H1 (cell line): ENCODE measurements around the gene AGO3. TPM values are rescaled to one million over a fixed set of nuclear protein-coding genes. Genes with fewer than 3 reads are reported as not detected.

Experiments
- CTCF ChIA-PET: fragments of 300-600 bp; sonication (Branson Sonifier 250); formaldehyde crosslinking; loops from one replicate; lab custom pipeline; 2021; ENCODE audit not compliant: partially characterized antibody; lab: Charles Lee
- POLR2A ChIA-PET: fragments of 300-600 bp; sonication (Branson Sonifier 250); formaldehyde crosslinking; loops from one replicate; lab custom pipeline; 2021; ENCODE audit warnings: inconsistent platforms; ENCODE audit not compliant: partially characterized antibody; lab: Charles Lee
- DNase-seq, 2 experiments: peaks; one replicate each; pipeline versions ENCODE4 v3.0.0 to v3.0.0-alpha.2; 2010 to 2022; ENCODE audit warnings: low spot score in 2 of 2, low read depth in 1 of 2, mixed read lengths in 1 of 2
- FAIRE-seq: peaks from 2 replicates; lab custom pipeline; 2011; peaks lifted over from hg19 to GRCh38; lab: Jason Lieb, UNC
- H2AFZ ChIP-seq: 2 replicates; pipeline ENCODE4 v1.8.1; 2012; ENCODE audit warnings: low read length, inconsistent platforms
- H2AK5ac ChIP-seq: 2 replicates; pipeline ENCODE4 v1.6.1; 2013; ENCODE audit warnings: low read depth, low read length
- H2BK120ac ChIP-seq: replicated peaks from 2 replicates; pipeline ENCODE3; 2013; ENCODE audit warnings: low read depth, low read length, inconsistent platforms
- H2BK12ac ChIP-seq: 2 replicates; pipeline ENCODE4 v1.6.1; 2013; ENCODE audit warnings: low read depth, low read length
- H2BK15ac ChIP-seq: 2 replicates; pipeline ENCODE4 v1.6.1; 2013; ENCODE audit warnings: low read length
- H2BK20ac ChIP-seq: 2 replicates; pipeline ENCODE4 v1.6.1; 2013; ENCODE audit warnings: low read length
- H2BK5ac ChIP-seq: 2 replicates; pipeline ENCODE4 v1.6.1; 2013; ENCODE audit warnings: low read depth, low read length
- H3K14ac ChIP-seq: 2 replicates; pipeline ENCODE4 v1.6.1; 2013; ENCODE audit warnings: inconsistent platforms; ENCODE audit not compliant: insufficient read length
- H3K18ac ChIP-seq: 2 replicates; pipeline ENCODE4 v1.6.1; 2013; ENCODE audit warnings: low read length; ENCODE audit errors: extremely low read depth
- H3K23ac ChIP-seq: 2 replicates; pipeline ENCODE4 v1.6.1; 2013; ENCODE audit warnings: inconsistent platforms; ENCODE audit not compliant: insufficient read length
- H3K23me2 ChIP-seq: 2 replicates; pipeline ENCODE4 v1.6.1; 2013; ENCODE audit warnings: low read depth, low read length
- H3K27ac ChIP-seq: 2 replicates; pipeline ENCODE4 v1.6.1; 2011; ENCODE audit warnings: low read depth, low read length, inconsistent platforms
- H3K27me3 ChIP-seq, 4 experiments: replicated peaks in 1 of 4; 1 replicate in 1 of 4; 2 replicates in 3 of 4; pipeline versions ENCODE4 v1.6.1 to v1.8.1; 2011 to 2013; ENCODE audit warnings: low read length in 3 of 4, mild to moderate bottlenecking in 3 of 4, inconsistent platforms in 2 of 4, mixed read lengths in 2 of 4, moderate library complexity in 1 of 4; ENCODE audit not compliant: control insufficient read depth in 3 of 4, insufficient read depth in 3 of 4; ENCODE audit errors: extremely low read depth in 1 of 4
- H3K36me3 ChIP-seq, 4 experiments: 2 replicates each; pipeline versions ENCODE4 v1.6.1 to v1.8.1; 2011 to 2013; ENCODE audit warnings: mild to moderate bottlenecking in 4 of 4, low read length in 3 of 4, moderate library complexity in 2 of 4, control low read depth in 1 of 4, inconsistent platforms in 1 of 4; ENCODE audit not compliant: insufficient read depth in 4 of 4, control insufficient read depth in 2 of 4
- H3K4ac ChIP-seq: replicated peaks from 2 replicates; pipeline ENCODE3; 2013; ENCODE audit warnings: low read length, low read depth, mixed read lengths, inconsistent platforms; ENCODE audit not compliant: insufficient read length
- H3K4me1 ChIP-seq, 4 experiments: replicated peaks in 1 of 4; 1 replicate in 1 of 4; 2 replicates in 3 of 4; pipeline versions ENCODE4 v1.6.1 to v1.8.1; 2011 to 2013; ENCODE audit warnings: low read length in 3 of 4, inconsistent platforms in 2 of 4, mixed read lengths in 1 of 4; ENCODE audit not compliant: insufficient read depth in 4 of 4, control insufficient read depth in 3 of 4
- H3K4me2 ChIP-seq, 2 experiments: 2 replicates each; pipeline versions ENCODE4 v1.6.1 to v1.8.1; 2011 to 2013; ENCODE audit warnings: low read depth in 2 of 2, low read length in 2 of 2, control low read depth in 1 of 2, inconsistent platforms in 1 of 2, mild to moderate bottlenecking in 1 of 2; ENCODE audit not compliant: insufficient read depth in 1 of 2
- H3K4me3 ChIP-seq, 4 experiments: fragments of 200-600, 300-600 bp in 1 of 4; sonication (generic), shearing (Covaris generic), sonication (Bioruptor Twin) in 1 of 4; 2 replicates each; pipeline versions ENCODE4 v1.5.1 to v1.8.1; 2011 to 2016; ENCODE audit warnings: low read length in 4 of 4, low read depth in 3 of 4, control low read depth in 2 of 4, inconsistent platforms in 2 of 4, mild to moderate bottlenecking in 2 of 4, mixed read lengths in 1 of 4, moderate library complexity in 1 of 4; ENCODE audit not compliant: insufficient read depth in 2 of 4; ENCODE audit errors: extremely low read depth in 1 of 4
- H3K56ac ChIP-seq: replicated peaks from 2 replicates; pipeline ENCODE3; 2013; ENCODE audit warnings: low read depth, mild to moderate bottlenecking, mixed read lengths, low read length, inconsistent platforms; ENCODE audit not compliant: insufficient read length
- H3K79me1 ChIP-seq: 2 replicates; pipeline ENCODE4 v1.6.1; 2013; ENCODE audit warnings: low read depth, low read length, control low read depth
- H3K79me2 ChIP-seq, 2 experiments: 2 replicates each; pipeline versions ENCODE4 v1.6.1 to v1.8.1; 2012 to 2013; ENCODE audit warnings: low read length in 2 of 2, mild to moderate bottlenecking in 2 of 2, inconsistent platforms in 1 of 2; ENCODE audit not compliant: insufficient read depth in 2 of 2, control insufficient read depth in 1 of 2
- H3K9ac ChIP-seq, 4 experiments: replicated peaks in 1 of 4; 1 replicate in 1 of 4; 2 replicates in 3 of 4; pipeline versions ENCODE4 v1.6.1 to v1.8.1; 2011 to 2013; ENCODE audit warnings: low read depth in 3 of 4, low read length in 3 of 4, control low read depth in 2 of 4, mild to moderate bottlenecking in 2 of 4, moderate library complexity in 2 of 4, inconsistent platforms in 1 of 4; ENCODE audit errors: extremely low read depth in 1 of 4
- H3K9me3 ChIP-seq, 2 experiments: 2 replicates each; pipeline versions ENCODE4 v1.6.1 to v1.8.1; 2012 to 2013; ENCODE audit warnings: mild to moderate bottlenecking in 2 of 2, moderate library complexity in 2 of 2, control low read depth in 1 of 2, inconsistent platforms in 1 of 2, low read depth in 1 of 2, low read length in 1 of 2, mixed read lengths in 1 of 2; ENCODE audit not compliant: insufficient read depth in 2 of 2
- H4K20me1 ChIP-seq, 2 experiments: replicated peaks in 1 of 2; 2 replicates each; pipeline versions ENCODE3 to v1.8.1; 2011 to 2013; ENCODE audit warnings: inconsistent platforms in 2 of 2, low read length in 2 of 2, mild to moderate bottlenecking in 1 of 2; ENCODE audit not compliant: insufficient read depth in 2 of 2, control insufficient read depth in 1 of 2
- H4K5ac ChIP-seq: 2 replicates; pipeline ENCODE4 v1.6.1; 2013; ENCODE audit warnings: low read length, low read depth, mixed read lengths, inconsistent platforms; ENCODE audit not compliant: insufficient read length
- H4K8ac ChIP-seq: 2 replicates; pipeline ENCODE4 v1.8.0; 2013; ENCODE audit warnings: mild to moderate bottlenecking, moderate library complexity, low read length, inconsistent platforms; ENCODE audit not compliant: insufficient read depth; ENCODE audit errors: extremely low read depth
- H4K91ac ChIP-seq: replicated peaks from 2 replicates; pipeline ENCODE3; 2013; ENCODE audit warnings: low read length, mixed read lengths, inconsistent platforms; ENCODE audit not compliant: insufficient read length
- CEBPB ChIP-seq: IDR thresholded peaks from 2 replicates; pipeline ENCODE4 v1.6.1; 2012; ENCODE audit warnings: low read depth, low read length
- HDAC6 ChIP-seq: IDR thresholded peaks from one replicate; pipeline ENCODE4 v1.7.1; 2012; ENCODE audit warnings: low read depth, mild to moderate bottlenecking, inconsistent platforms, low read length, moderate library complexity
- JUN ChIP-seq: IDR thresholded peaks from 2 replicates; pipeline ENCODE4 v1.6.1; 2011; ENCODE audit warnings: low read depth, mild to moderate bottlenecking, improper control_type of control experiment, low read length
- SIN3A ChIP-seq, 2 experiments: IDR thresholded peaks in 1 of 2; conservative IDR thresholded peaks in 1 of 2; 2 replicates each; pipeline ENCODE4 v1.6.1; 2011 to 2012; ENCODE audit warnings: low read length in 2 of 2, improper control_type of control experiment in 1 of 2, low read depth in 1 of 2, mild to moderate bottlenecking in 1 of 2
- WGBS, 2 experiments: shearing (Covaris generic) in 1 of 2; methylation state at CpG; one replicate each; pipeline versions ENCODE4 v1.1.6 to v1.1.7; 2013 to 2015; ENCODE audit warnings: low lambda C conversion rate in 2 of 2, mixed read lengths in 2 of 2, inconsistent platforms in 1 of 2, low coverage in 1 of 2, missing lambda C conversion rate in 1 of 2; ENCODE audit not compliant: insufficient replicate concordance in 2 of 2, insufficient coverage in 1 of 2, insufficient read length in 1 of 2; ENCODE audit errors: extremely low coverage in 1 of 2, missing lambda C conversion rate in 1 of 2; 5-methylcytosine and 5-hydroxymethylcytosine counted together
- polyA plus RNA-seq, 7 experiments: library from polyadenylated mRNA; depleted of rRNA in 3 of 7; stranded (reverse) in 5 of 7; unstranded in 2 of 7; fragments of >200 nt in 5 of 7; fragments of 200-250 nt in 2 of 7; gene quantifications; 1 replicate in 5 of 7; 2 replicates in 1 of 7; 4 replicates in 1 of 7; pipeline versions ENCODE4 v1.2.1 to v1.2.3, GENCODE V29; 2011 to 2013; ENCODE audit warnings: missing spikeins in 2 of 7, mixed read lengths in 2 of 7
- total RNA-seq: library from RNA; stranded (reverse); fragmentation: NEBNext Ultra II Directional; extraction: Animal tissue kit (Norgen Biotek cat#: 25700); gene quantifications from 2 replicates; pipeline ENCODE4 v1.2.1, GENCODE V29; 2021
- TF ChIP-seq, protein P1 (sequence below): IDR thresholded peaks from 2 replicates; pipeline ENCODE4 v1.6.1; 2012; ENCODE audit warnings: inconsistent platforms
- TF ChIP-seq, protein P2 (sequence below): IDR thresholded peaks from 2 replicates; pipeline ENCODE4 v1.6.1; 2012; ENCODE audit warnings: inconsistent platforms
- TF ChIP-seq, protein P3 (sequence below): IDR thresholded peaks from 2 replicates; pipeline ENCODE4 v1.6.1; 2011; ENCODE audit warnings: low read depth, mild to moderate bottlenecking, low read length; ENCODE audit not compliant: insufficient read depth

Gene AGO3
- total and polyA plus RNA-seq, 2 of the 8 experiments (the other 6 are each of a cell fraction or from before 2014, with no cell fraction given): 10.7 to 26.4 TPM

DNA sequence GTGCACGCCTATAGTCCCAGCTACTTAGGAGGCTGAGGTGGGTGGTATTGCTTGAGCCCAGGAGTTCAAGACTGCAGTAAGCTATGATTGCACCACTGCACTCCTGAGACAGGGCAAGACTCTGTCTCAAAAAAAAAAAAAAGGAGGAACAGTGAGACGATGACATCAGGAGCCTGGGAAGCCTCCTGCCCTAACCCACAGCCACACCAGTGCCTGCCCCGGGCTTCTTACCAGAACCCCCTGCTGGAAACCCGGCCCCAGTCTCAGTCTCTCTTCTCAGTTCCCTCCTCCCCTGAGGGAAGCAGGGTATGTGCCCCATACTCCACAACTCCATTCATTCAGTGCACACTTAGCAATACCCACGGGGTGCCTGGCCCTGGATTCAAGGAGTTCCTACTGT is 185.0 kb downstream of the AGO3 start:
- Histone ChIP-seq H2BK5ac (no peak overlapping the region), H2AFZ (no peak overlapping the region), H3K9me3 (no peaks in the 10 kb centered on the region), H3K14ac (no peak overlapping the region), H3K79me1 (no peaks in the 10 kb centered on the region), H3K36me3 (no peaks in the 10 kb centered on the region), H3K9ac (no peak overlapping the region), H3K79me2 (no peaks in the 10 kb centered on the region), H3K4me2 (no peak overlapping the region), H4K5ac (no peak overlapping the region)
- FAIRE-seq: no peak
- CTCF ChIA-PET: interaction anchor here (0.8 to 32.6 kb wide), 8 partner anchors 9 to 170 kb away, joined by 3 to 738 read pairs (median 4); partner anchors contain the start of gene TRAPPC3
- TF ChIP-seq HDAC6: no peak
- TF ChIP-seq, protein P1, sequence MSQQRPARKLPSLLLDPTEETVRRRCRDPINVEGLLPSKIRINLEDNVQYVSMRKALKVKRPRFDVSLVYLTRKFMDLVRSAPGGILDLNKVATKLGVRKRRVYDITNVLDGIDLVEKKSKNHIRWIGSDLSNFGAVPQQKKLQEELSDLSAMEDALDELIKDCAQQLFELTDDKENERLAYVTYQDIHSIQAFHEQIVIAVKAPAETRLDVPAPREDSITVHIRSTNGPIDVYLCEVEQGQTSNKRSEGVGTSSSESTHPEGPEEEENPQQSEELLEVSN: no peak
- TF ChIP-seq SIN3A (conservative IDR thresholded peaks at IDR 0.05 in 1 of 2, IDR thresholded peaks at IDR 0.05 in 1 of 2; ENCODE audit: low read depth in 1 of 2, low read length in 2 of 2): no peak
- TF ChIP-seq CEBPB: no peak
- TF ChIP-seq JUN: no peak
- TF ChIP-seq, protein P2, sequence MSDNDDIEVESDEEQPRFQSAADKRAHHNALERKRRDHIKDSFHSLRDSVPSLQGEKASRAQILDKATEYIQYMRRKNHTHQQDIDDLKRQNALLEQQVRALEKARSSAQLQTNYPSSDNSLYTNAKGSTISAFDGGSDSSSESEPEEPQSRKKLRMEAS: no peak
- TF ChIP-seq, protein P3, sequence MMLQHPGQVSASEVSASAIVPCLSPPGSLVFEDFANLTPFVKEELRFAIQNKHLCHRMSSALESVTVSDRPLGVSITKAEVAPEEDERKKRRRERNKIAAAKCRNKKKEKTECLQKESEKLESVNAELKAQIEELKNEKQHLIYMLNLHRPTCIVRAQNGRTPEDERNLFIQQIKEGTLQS: no peak
- TF ChIP-seq, all 59 proteins: peak for 0
- H3K23me2 ChIP-seq: no peaks in the 10 kb centered on the region
- H4K8ac ChIP-seq: no peak overlapping the region; the same call in 1 of the 2 replicates
- H3K4me1 ChIP-seq: peaks cover 0 to 10% (median 5%) of the 10 kb centered on the region in 4 experiments; a peak in 5 of 7 replicates
- H3K56ac ChIP-seq: no peak overlapping the region
- H2AK5ac ChIP-seq: no peak overlapping the region
- no peak overlapping the region for H2BK15ac ChIP-seq
- no peak overlapping the region for H4K91ac ChIP-seq
- no peak overlapping the region for H2BK120ac ChIP-seq
- H3K27me3 ChIP-seq: no peaks in the 10 kb centered on the region; a peak in 1 of 7 replicates
- no peak overlapping the region for H3K4me3 ChIP-seq
- H3K18ac ChIP-seq: no peak overlapping the region
- 90% methylated on average over 3 of the region's 5 CpGs; no CpG with 5 or more reads in 1 of the 2 experiments for WGBS, 2 experiments
- H3K27ac ChIP-seq: no peak overlapping the region
- no peaks in the 10 kb centered on the region for H4K20me1 ChIP-seq
- H3K4ac ChIP-seq: no peak overlapping the region
- DNase-seq: no peak
- POLR2A ChIA-PET: interaction anchor here (1.0 to 2.2 kb wide), 4 partner anchors 9 to 34 kb away, joined by 3 to 7 read pairs (median 4); partner anchors contain the start of gene TRAPPC3
- H2BK20ac ChIP-seq: no peak overlapping the region
- no peak overlapping the region for H3K23ac ChIP-seq
- H2BK12ac ChIP-seq: no peak overlapping the region
